ENCODE data around the gene FLNB.

The FLNB gene

DNA sequence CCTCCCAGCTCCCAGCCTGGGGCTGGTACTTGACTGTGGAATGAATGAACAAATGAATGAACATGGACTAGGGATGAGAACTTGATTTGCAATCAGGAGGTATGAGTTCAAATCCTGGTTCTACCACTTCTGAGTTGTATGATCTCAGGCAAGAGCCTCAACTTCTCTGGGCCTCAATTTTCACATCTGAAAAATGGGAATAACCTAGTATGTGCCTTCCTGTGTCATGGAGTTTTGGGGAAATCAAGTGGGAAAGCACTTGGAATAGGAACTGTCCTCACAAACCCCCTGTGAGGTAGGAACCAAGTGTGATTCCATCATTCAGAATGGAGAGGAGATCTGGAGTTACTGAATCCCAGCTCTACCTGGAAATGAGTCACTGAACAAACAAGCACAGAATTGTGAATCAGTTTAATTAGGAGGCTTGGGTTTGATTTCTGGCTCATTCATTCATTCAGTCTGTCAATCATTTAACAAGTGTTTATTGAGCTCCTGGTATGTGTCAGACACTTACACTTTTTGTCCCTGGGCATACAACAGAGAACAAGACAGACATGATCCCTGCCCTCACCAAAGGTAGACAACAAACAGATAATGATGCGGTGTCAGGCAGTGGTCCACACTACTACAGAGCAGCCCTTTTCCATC, 172.8 kb downstream of the FLNB start:
- Histone ChIP-seq H3K79me2 (ENCODE audit: insufficient read depth, low read length) (no peaks in the 10 kb centered on the region), H3K9ac (ENCODE audit: low read depth, low read length, poor library complexity, severe bottlenecking) (no peak overlapping the region), H2AFZ (ENCODE audit: low read length) (no peak overlapping the region), H3K36me3 (ENCODE audit: insufficient read depth, low read length) (no peaks in the 10 kb centered on the region), H3K4me3 (ENCODE audit: low read length, poor library complexity, severe bottlenecking) (no peak overlapping the region), H3K4me2 (ENCODE audit: low read depth, low read length, poor library complexity, severe bottlenecking) (no peak overlapping the region), H4K20me1 (ENCODE audit: insufficient read depth, low read length, poor library complexity, severe bottlenecking) (no peaks in the 10 kb centered on the region), H3K9me3 (ENCODE audit: insufficient read depth, low read depth, low read length) (no peaks in the 10 kb centered on the region), H3F3A (ENCODE audit: low read depth) (no peaks in the 10 kb centered on the region), H3K4me1 (ENCODE audit: insufficient read depth, low read length, poor library complexity, severe bottlenecking) (no peaks in the 10 kb centered on the region), H3K9me2 (replicated peaks; ENCODE audit: low read depth, low read length) (no peaks in the 10 kb centered on the region), H3K27me3 (ENCODE audit: insufficient read depth, low read length, poor library complexity, severe bottlenecking) (no peaks in the 10 kb centered on the region)
- TF ChIP-seq, protein P1, sequence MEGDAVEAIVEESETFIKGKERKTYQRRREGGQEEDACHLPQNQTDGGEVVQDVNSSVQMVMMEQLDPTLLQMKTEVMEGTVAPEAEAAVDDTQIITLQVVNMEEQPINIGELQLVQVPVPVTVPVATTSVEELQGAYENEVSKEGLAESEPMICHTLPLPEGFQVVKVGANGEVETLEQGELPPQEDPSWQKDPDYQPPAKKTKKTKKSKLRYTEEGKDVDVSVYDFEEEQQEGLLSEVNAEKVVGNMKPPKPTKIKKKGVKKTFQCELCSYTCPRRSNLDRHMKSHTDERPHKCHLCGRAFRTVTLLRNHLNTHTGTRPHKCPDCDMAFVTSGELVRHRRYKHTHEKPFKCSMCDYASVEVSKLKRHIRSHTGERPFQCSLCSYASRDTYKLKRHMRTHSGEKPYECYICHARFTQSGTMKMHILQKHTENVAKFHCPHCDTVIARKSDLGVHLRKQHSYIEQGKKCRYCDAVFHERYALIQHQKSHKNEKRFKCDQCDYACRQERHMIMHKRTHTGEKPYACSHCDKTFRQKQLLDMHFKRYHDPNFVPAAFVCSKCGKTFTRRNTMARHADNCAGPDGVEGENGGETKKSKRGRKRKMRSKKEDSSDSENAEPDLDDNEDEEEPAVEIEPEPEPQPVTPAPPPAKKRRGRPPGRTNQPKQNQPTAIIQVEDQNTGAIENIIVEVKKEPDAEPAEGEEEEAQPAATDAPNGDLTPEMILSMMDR (conservative IDR thresholded peaks at IDR 0.05; ENCODE audit: low read length), result no peak
- TF ChIP-seq EZH2phosphoT487 (IDR thresholded peaks at IDR 0.05; ENCODE audit: borderline replicate concordance), result no peak

DNA sequence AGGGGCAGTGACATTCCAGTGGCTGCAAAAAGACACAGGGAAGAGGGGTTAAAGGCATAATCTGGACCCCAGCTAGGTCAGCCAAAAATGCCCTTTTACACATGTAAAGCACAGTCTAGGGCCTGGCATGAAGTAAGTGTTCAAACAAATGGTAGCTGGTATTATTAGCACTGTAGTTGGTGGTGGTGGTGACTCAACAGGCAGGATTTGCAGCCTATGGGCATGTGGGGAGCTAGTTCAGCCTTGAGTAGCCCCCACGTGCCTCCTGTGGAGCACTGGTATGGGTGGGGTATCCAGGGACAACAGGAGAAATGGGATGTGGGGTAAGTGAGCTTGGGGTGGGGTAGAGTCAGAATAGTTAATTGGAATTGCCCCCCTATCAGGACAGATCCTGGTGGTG, 175.0 kb downstream of the FLNB start:
- H3K9me2 ChIP-seq (replicated peaks; ENCODE audit: low read depth, low read length), result no peaks in the 10 kb centered on the region
- H3K36me3 ChIP-seq (ENCODE audit: insufficient read depth, low read length), result no peaks in the 10 kb centered on the region
- no peak overlapping the region for H3K4me2 ChIP-seq (ENCODE audit: low read depth, low read length, poor library complexity, severe bottlenecking)
- TF ChIP-seq, protein P1 (conservative IDR thresholded peaks at IDR 0.05; ENCODE audit: low read length), result no peak
- no peak for TF ChIP-seq EZH2phosphoT487 (IDR thresholded peaks at IDR 0.05; ENCODE audit: borderline replicate concordance)
- H3K4me3 ChIP-seq (ENCODE audit: low read length, poor library complexity, severe bottlenecking), result no peak overlapping the region
- H3K4me1 ChIP-seq (ENCODE audit: insufficient read depth, low read length, poor library complexity, severe bottlenecking), result no peaks in the 10 kb centered on the region
- H3K79me2 ChIP-seq (ENCODE audit: insufficient read depth, low read length), result no peaks in the 10 kb centered on the region
- no peaks in the 10 kb centered on the region for H4K20me1 ChIP-seq (ENCODE audit: insufficient read depth, low read length, poor library complexity, severe bottlenecking)
- H3K9me3 ChIP-seq (ENCODE audit: insufficient read depth, low read depth, low read length), result no peaks in the 10 kb centered on the region
- H3K9ac ChIP-seq (ENCODE audit: low read depth, low read length, poor library complexity, severe bottlenecking), result no peak overlapping the region
- H3F3A ChIP-seq (ENCODE audit: low read depth), result no peaks in the 10 kb centered on the region
- no peaks in the 10 kb centered on the region for H3K27me3 ChIP-seq (ENCODE audit: insufficient read depth, low read length, poor library complexity, severe bottlenecking)
- no peak overlapping the region for H2AFZ ChIP-seq (ENCODE audit: low read length)

DNA sequence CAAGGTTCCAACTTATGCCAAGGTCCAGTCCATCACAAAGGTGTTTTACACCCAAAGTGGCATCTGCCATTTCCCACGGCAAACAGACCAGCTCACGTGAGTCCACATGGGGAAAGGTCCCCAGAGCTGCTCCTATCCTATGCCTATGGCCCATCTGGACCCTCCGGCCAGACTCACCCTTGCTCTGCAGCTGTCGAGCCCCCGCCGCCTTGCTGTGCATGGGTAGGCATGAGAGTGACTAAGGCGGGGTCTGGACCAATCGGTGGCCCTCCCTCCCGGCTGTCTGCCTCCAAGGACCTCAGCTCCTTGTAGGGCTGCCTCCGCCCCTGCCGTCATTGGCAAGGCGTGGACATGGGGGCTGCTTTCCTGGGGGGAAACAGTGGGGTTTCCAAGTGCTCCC, 175.7 kb downstream of the FLNB start:
- no peaks in the 10 kb centered on the region for H3K9me2 ChIP-seq (replicated peaks; ENCODE audit: low read depth, low read length)

More for the DNA sequence above, 175.7 kb downstream of the FLNB start:
- TF ChIP-seq EZH2phosphoT487 (IDR thresholded peaks at IDR 0.05; ENCODE audit: borderline replicate concordance), result no peak
- TF ChIP-seq, protein P1 (conservative IDR thresholded peaks at IDR 0.05; ENCODE audit: low read length), result no peak
- H3K9ac ChIP-seq (ENCODE audit: low read depth, low read length, poor library complexity, severe bottlenecking), result no peak overlapping the region
- no peak overlapping the region for H3K4me2 ChIP-seq (ENCODE audit: low read depth, low read length, poor library complexity, severe bottlenecking)
- H3K27me3 ChIP-seq (ENCODE audit: insufficient read depth, low read length, poor library complexity, severe bottlenecking), result no peaks in the 10 kb centered on the region
- no peaks in the 10 kb centered on the region for H3K9me3 ChIP-seq (ENCODE audit: insufficient read depth, low read depth, low read length)
- no peaks in the 10 kb centered on the region for H4K20me1 ChIP-seq (ENCODE audit: insufficient read depth, low read length, poor library complexity, severe bottlenecking)
- H3K4me1 ChIP-seq (ENCODE audit: insufficient read depth, low read length, poor library complexity, severe bottlenecking), result no peaks in the 10 kb centered on the region
- H3F3A ChIP-seq (ENCODE audit: low read depth), result no peaks in the 10 kb centered on the region
- no peaks in the 10 kb centered on the region for H3K36me3 ChIP-seq (ENCODE audit: insufficient read depth, low read length)
- no peak overlapping the region for H2AFZ ChIP-seq (ENCODE audit: low read length)
- H3K4me3 ChIP-seq (ENCODE audit: low read length, poor library complexity, severe bottlenecking), result no peak overlapping the region
- H3K79me2 ChIP-seq (ENCODE audit: insufficient read depth, low read length), result no peaks in the 10 kb centered on the region

Data from Loucy (cell line).